H1 (cell line): ENCODE data around the gene CDKN2A. TPM values are rescaled to one million over a fixed set of nuclear protein-coding genes. Genes with fewer than 3 reads are reported as not detected.

Source experiments
- CTCF ChIA-PET: fragments of 300-600 bp; sonication (Branson Sonifier 250); formaldehyde crosslinking; loops from one replicate; lab custom pipeline; 2021; ENCODE audit not compliant: partially characterized antibody; lab: Charles Lee
- POLR2A ChIA-PET: fragments of 300-600 bp; sonication (Branson Sonifier 250); formaldehyde crosslinking; loops from one replicate; lab custom pipeline; 2021; ENCODE audit warnings: inconsistent platforms; ENCODE audit not compliant: partially characterized antibody; lab: Charles Lee
- DNase-seq, 2 experiments: peaks; one replicate each; pipeline versions ENCODE4 v3.0.0 to v3.0.0-alpha.2; 2010 to 2022; ENCODE audit warnings: low spot score in 2 of 2, low read depth in 1 of 2, mixed read lengths in 1 of 2
- FAIRE-seq: peaks from 2 replicates; lab custom pipeline; 2011; peaks lifted over from hg19 to GRCh38; lab: Jason Lieb, UNC
- H2AFZ ChIP-seq: 2 replicates; pipeline ENCODE4 v1.8.1; 2012; ENCODE audit warnings: low read length, inconsistent platforms
- H2AK5ac ChIP-seq: 2 replicates; pipeline ENCODE4 v1.6.1; 2013; ENCODE audit warnings: low read depth, low read length
- H2BK120ac ChIP-seq: replicated peaks from 2 replicates; pipeline ENCODE3; 2013; ENCODE audit warnings: low read depth, low read length, inconsistent platforms
- H2BK12ac ChIP-seq: 2 replicates; pipeline ENCODE4 v1.6.1; 2013; ENCODE audit warnings: low read depth, low read length
- H2BK15ac ChIP-seq: 2 replicates; pipeline ENCODE4 v1.6.1; 2013; ENCODE audit warnings: low read length
- H2BK20ac ChIP-seq: 2 replicates; pipeline ENCODE4 v1.6.1; 2013; ENCODE audit warnings: low read length
- H2BK5ac ChIP-seq: 2 replicates; pipeline ENCODE4 v1.6.1; 2013; ENCODE audit warnings: low read depth, low read length
- H3K14ac ChIP-seq: 2 replicates; pipeline ENCODE4 v1.6.1; 2013; ENCODE audit warnings: inconsistent platforms; ENCODE audit not compliant: insufficient read length
- H3K18ac ChIP-seq: 2 replicates; pipeline ENCODE4 v1.6.1; 2013; ENCODE audit warnings: low read length; ENCODE audit errors: extremely low read depth
- H3K23ac ChIP-seq: 2 replicates; pipeline ENCODE4 v1.6.1; 2013; ENCODE audit warnings: inconsistent platforms; ENCODE audit not compliant: insufficient read length
- H3K23me2 ChIP-seq: 2 replicates; pipeline ENCODE4 v1.6.1; 2013; ENCODE audit warnings: low read depth, low read length
- H3K27ac ChIP-seq: 2 replicates; pipeline ENCODE4 v1.6.1; 2011; ENCODE audit warnings: low read depth, low read length, inconsistent platforms
- H3K27me3 ChIP-seq, 4 experiments: replicated peaks in 1 of 4; 1 replicate in 1 of 4; 2 replicates in 3 of 4; pipeline versions ENCODE4 v1.6.1 to v1.8.1; 2011 to 2013; ENCODE audit warnings: low read length in 3 of 4, mild to moderate bottlenecking in 3 of 4, inconsistent platforms in 2 of 4, mixed read lengths in 2 of 4, moderate library complexity in 1 of 4; ENCODE audit not compliant: control insufficient read depth in 3 of 4, insufficient read depth in 3 of 4; ENCODE audit errors: extremely low read depth in 1 of 4
- H3K36me3 ChIP-seq, 4 experiments: 2 replicates each; pipeline versions ENCODE4 v1.6.1 to v1.8.1; 2011 to 2013; ENCODE audit warnings: mild to moderate bottlenecking in 4 of 4, low read length in 3 of 4, moderate library complexity in 2 of 4, control low read depth in 1 of 4, inconsistent platforms in 1 of 4; ENCODE audit not compliant: insufficient read depth in 4 of 4, control insufficient read depth in 2 of 4
- H3K4ac ChIP-seq: replicated peaks from 2 replicates; pipeline ENCODE3; 2013; ENCODE audit warnings: low read length, low read depth, mixed read lengths, inconsistent platforms; ENCODE audit not compliant: insufficient read length
- H3K4me1 ChIP-seq, 4 experiments: replicated peaks in 1 of 4; 1 replicate in 1 of 4; 2 replicates in 3 of 4; pipeline versions ENCODE4 v1.6.1 to v1.8.1; 2011 to 2013; ENCODE audit warnings: low read length in 3 of 4, inconsistent platforms in 2 of 4, mixed read lengths in 1 of 4; ENCODE audit not compliant: insufficient read depth in 4 of 4, control insufficient read depth in 3 of 4
- H3K4me2 ChIP-seq, 2 experiments: 2 replicates each; pipeline versions ENCODE4 v1.6.1 to v1.8.1; 2011 to 2013; ENCODE audit warnings: low read depth in 2 of 2, low read length in 2 of 2, control low read depth in 1 of 2, inconsistent platforms in 1 of 2, mild to moderate bottlenecking in 1 of 2; ENCODE audit not compliant: insufficient read depth in 1 of 2
- H3K4me3 ChIP-seq, 4 experiments: fragments of 200-600, 300-600 bp in 1 of 4; sonication (generic), shearing (Covaris generic), sonication (Bioruptor Twin) in 1 of 4; 2 replicates each; pipeline versions ENCODE4 v1.5.1 to v1.8.1; 2011 to 2016; ENCODE audit warnings: low read length in 4 of 4, low read depth in 3 of 4, control low read depth in 2 of 4, inconsistent platforms in 2 of 4, mild to moderate bottlenecking in 2 of 4, mixed read lengths in 1 of 4, moderate library complexity in 1 of 4; ENCODE audit not compliant: insufficient read depth in 2 of 4; ENCODE audit errors: extremely low read depth in 1 of 4
- H3K56ac ChIP-seq: replicated peaks from 2 replicates; pipeline ENCODE3; 2013; ENCODE audit warnings: low read depth, mild to moderate bottlenecking, mixed read lengths, low read length, inconsistent platforms; ENCODE audit not compliant: insufficient read length
- H3K79me1 ChIP-seq: 2 replicates; pipeline ENCODE4 v1.6.1; 2013; ENCODE audit warnings: low read depth, low read length, control low read depth
- H3K79me2 ChIP-seq, 2 experiments: 2 replicates each; pipeline versions ENCODE4 v1.6.1 to v1.8.1; 2012 to 2013; ENCODE audit warnings: low read length in 2 of 2, mild to moderate bottlenecking in 2 of 2, inconsistent platforms in 1 of 2; ENCODE audit not compliant: insufficient read depth in 2 of 2, control insufficient read depth in 1 of 2
- H3K9ac ChIP-seq, 4 experiments: replicated peaks in 1 of 4; 1 replicate in 1 of 4; 2 replicates in 3 of 4; pipeline versions ENCODE4 v1.6.1 to v1.8.1; 2011 to 2013; ENCODE audit warnings: low read depth in 3 of 4, low read length in 3 of 4, control low read depth in 2 of 4, mild to moderate bottlenecking in 2 of 4, moderate library complexity in 2 of 4, inconsistent platforms in 1 of 4; ENCODE audit errors: extremely low read depth in 1 of 4
- H3K9me3 ChIP-seq, 2 experiments: 2 replicates each; pipeline versions ENCODE4 v1.6.1 to v1.8.1; 2012 to 2013; ENCODE audit warnings: mild to moderate bottlenecking in 2 of 2, moderate library complexity in 2 of 2, control low read depth in 1 of 2, inconsistent platforms in 1 of 2, low read depth in 1 of 2, low read length in 1 of 2, mixed read lengths in 1 of 2; ENCODE audit not compliant: insufficient read depth in 2 of 2
- H4K20me1 ChIP-seq, 2 experiments: replicated peaks in 1 of 2; 2 replicates each; pipeline versions ENCODE3 to v1.8.1; 2011 to 2013; ENCODE audit warnings: inconsistent platforms in 2 of 2, low read length in 2 of 2, mild to moderate bottlenecking in 1 of 2; ENCODE audit not compliant: insufficient read depth in 2 of 2, control insufficient read depth in 1 of 2
- H4K5ac ChIP-seq: 2 replicates; pipeline ENCODE4 v1.6.1; 2013; ENCODE audit warnings: low read length, low read depth, mixed read lengths, inconsistent platforms; ENCODE audit not compliant: insufficient read length
- H4K8ac ChIP-seq: 2 replicates; pipeline ENCODE4 v1.8.0; 2013; ENCODE audit warnings: mild to moderate bottlenecking, moderate library complexity, low read length, inconsistent platforms; ENCODE audit not compliant: insufficient read depth; ENCODE audit errors: extremely low read depth
- H4K91ac ChIP-seq: replicated peaks from 2 replicates; pipeline ENCODE3; 2013; ENCODE audit warnings: low read length, mixed read lengths, inconsistent platforms; ENCODE audit not compliant: insufficient read length
- ATF3 ChIP-seq: IDR thresholded peaks from 2 replicates; pipeline ENCODE4 v1.6.1; 2011; ENCODE audit warnings: low read depth, mild to moderate bottlenecking, low read length; ENCODE audit not compliant: insufficient read depth
- CHD2 ChIP-seq: IDR thresholded peaks from 2 replicates; pipeline ENCODE4 v1.6.1; 2012; ENCODE audit warnings: low read length, improper control_type of control experiment
- CREB1 ChIP-seq: IDR thresholded peaks from 2 replicates; pipeline ENCODE4 v1.6.1; 2012; ENCODE audit warnings: inconsistent platforms
- EGR1 ChIP-seq: IDR thresholded peaks from 2 replicates; pipeline ENCODE4 v1.6.1; 2011; ENCODE audit warnings: low read depth, low read length, borderline replicate concordance
- EP300 ChIP-seq, 2 experiments: IDR thresholded peaks; 1 replicate in 1 of 2; 2 replicates in 1 of 2; pipeline ENCODE4 v1.6.1; 2011 to 2012; ENCODE audit warnings: low read depth in 2 of 2, low read length in 2 of 2, mild to moderate bottlenecking in 2 of 2, borderline replicate concordance in 1 of 2, inconsistent platforms in 1 of 2, moderate library complexity in 1 of 2
- FOSL1 ChIP-seq: IDR thresholded peaks from 2 replicates; pipeline ENCODE4 v1.6.1; 2011; ENCODE audit warnings: mild to moderate bottlenecking, low read depth, low read length, moderate library complexity; ENCODE audit not compliant: insufficient read depth
- KDM4A ChIP-seq: IDR thresholded peaks from one replicate; pipeline ENCODE4 v1.7.1; 2012; ENCODE audit warnings: low read depth, mild to moderate bottlenecking, moderate library complexity, low read length, inconsistent platforms; ENCODE audit not compliant: severe bottlenecking
- RBBP5 ChIP-seq: IDR thresholded peaks from 2 replicates; pipeline ENCODE4 v1.7.1; 2012; ENCODE audit warnings: low read depth, mild to moderate bottlenecking, inconsistent platforms, low read length, moderate library complexity, borderline replicate concordance
- RNF2 ChIP-seq: fragments of 200-900, 300-1000 bp; sonication (generic); IDR thresholded peaks from 2 replicates; pipeline ENCODE4 v1.7.1; 2016; ENCODE audit warnings: borderline replicate concordance, low read depth, mild to moderate bottlenecking, antibody characterized with exemption, low read length; ENCODE audit not compliant: poor library complexity, severe bottlenecking; ENCODE audit errors: missing control alignments
- TAF7 ChIP-seq: optimal IDR thresholded peaks from 2 replicates; pipeline ENCODE3; 2011; ENCODE audit warnings: low read depth, mild to moderate bottlenecking, inconsistent platforms, low read length, moderate library complexity, borderline replicate concordance
- WGBS, 2 experiments: shearing (Covaris generic) in 1 of 2; methylation state at CpG; one replicate each; pipeline versions ENCODE4 v1.1.6 to v1.1.7; 2013 to 2015; ENCODE audit warnings: low lambda C conversion rate in 2 of 2, mixed read lengths in 2 of 2, inconsistent platforms in 1 of 2, low coverage in 1 of 2, missing lambda C conversion rate in 1 of 2; ENCODE audit not compliant: insufficient replicate concordance in 2 of 2, insufficient coverage in 1 of 2, insufficient read length in 1 of 2; ENCODE audit errors: extremely low coverage in 1 of 2, missing lambda C conversion rate in 1 of 2; 5-methylcytosine and 5-hydroxymethylcytosine counted together
- polyA plus RNA-seq, 7 experiments: library from polyadenylated mRNA; depleted of rRNA in 3 of 7; stranded (reverse) in 5 of 7; unstranded in 2 of 7; fragments of >200 nt in 5 of 7; fragments of 200-250 nt in 2 of 7; gene quantifications; 1 replicate in 5 of 7; 2 replicates in 1 of 7; 4 replicates in 1 of 7; pipeline versions ENCODE4 v1.2.1 to v1.2.3, GENCODE V29; 2011 to 2013; ENCODE audit warnings: missing spikeins in 2 of 7, mixed read lengths in 2 of 7
- total RNA-seq: library from RNA; stranded (reverse); fragmentation: NEBNext Ultra II Directional; extraction: Animal tissue kit (Norgen Biotek cat#: 25700); gene quantifications from 2 replicates; pipeline ENCODE4 v1.2.1, GENCODE V29; 2021

CDKN2A gene
- total and polyA plus RNA-seq, 2 of the 8 experiments (the other 6 are each of a cell fraction or from before 2014, with no cell fraction given) = 0.51 to 0.73 TPM

GRCh38 chr9:21995006-21995665 lies 944 bp upstream of the CDKN2A start:
- H3K9ac ChIP-seq = no peak overlapping the region
- H4K91ac ChIP-seq = no peak overlapping the region
- no peak overlapping the region for H3K4ac ChIP-seq
- H2BK12ac ChIP-seq = 0 out of 2 replicates have a peak overlapping the region, but pooled peaks have one; percentile 33
- peaks cover 28 to 73% (median 57%) of the 10 kb centered on the region in 4 experiments for H3K27me3 ChIP-seq
- no peaks in the 10 kb centered on the region for H3K79me1 ChIP-seq
- H3K79me2 ChIP-seq = no peaks in the 10 kb centered on the region
- peak overlapping the region; percentile 73 for H3K56ac ChIP-seq
- H3K9me3 ChIP-seq = no peaks in the 10 kb centered on the region
- H3K23me2 ChIP-seq = peaks cover 26% of the 10 kb centered on the region
- H3K4me2 ChIP-seq = peak overlapping the region; percentile 86 to 95
- H3K4me1 ChIP-seq = peaks cover 4 to 27% (median 10%) of the 10 kb centered on the region in 4 experiments; a peak in 6 of 7 replicates
- ChIA-PET POLR2A (interaction anchor here (1.3 to 2.1 kb wide), 3 partner anchors 13 to 26 kb away, joined by 5 to 10 read pairs (median 5); partner anchors contain the start of gene CDKN2B), CTCF (interaction anchor here (0.9 to 6.5 kb wide), 7 partner anchors 13 to 182 kb away, joined by 3 to 46 read pairs (median 9); partner anchors contain the start of gene CDKN2B)
- H2AFZ ChIP-seq = peak overlapping the region; percentile 28; the same call in 1 of the 2 replicates
- no peak overlapping the region for H2BK20ac ChIP-seq
- H3K14ac ChIP-seq = no peak overlapping the region
- no peak overlapping the region for H2BK15ac ChIP-seq
- peak overlapping the region; percentile 47 to 80 (median 75) for H3K4me3 ChIP-seq
- H3K36me3 ChIP-seq = no peaks in the 10 kb centered on the region
- H2AK5ac ChIP-seq = no peak overlapping the region
- H2BK5ac ChIP-seq = 0 out of 2 replicates have a peak overlapping the region, but pooled peaks have one; percentile 35
- no peak overlapping the region for H2BK120ac ChIP-seq
- peaks cover 0 to 13% of the 10 kb centered on the region in 2 experiments for H4K20me1 ChIP-seq
- WGBS, 2 experiments = 0% methylated on average over 38 of the region's 56 CpGs; no CpG with 5 or more reads in 1 of the 2 experiments
- peak in 1 of 2 experiments; percentile 86 for DNase-seq
- peak overlapping the region; percentile 62; the same call in 1 of the 2 replicates for H4K8ac ChIP-seq
- no peak overlapping the region; the same call in 1 of the 2 replicates for H3K18ac ChIP-seq
- H3K27ac ChIP-seq = no peak overlapping the region
- no peak for FAIRE-seq
- H4K5ac ChIP-seq = no peak overlapping the region
- no peak overlapping the region for H3K23ac ChIP-seq
- TF ChIP-seq KDM4A = peak; percentile 60
- TF ChIP-seq ATF3 = no peak
- TF ChIP-seq CREB1 = peak; percentile 88
- TF ChIP-seq TAF7 = no peak
- 0 out of 2 replicates have a peak, but pooled peaks have one; percentile 9 for TF ChIP-seq EGR1
- no peak for TF ChIP-seq FOSL1
- TF ChIP-seq EP300 (IDR thresholded peaks at IDR 0.05; ENCODE audit: borderline replicate concordance in 1 of 2, low read depth in 2 of 2, low read length in 2 of 2) = no peak
- peak; percentile 74 for TF ChIP-seq RBBP5
- peak; percentile 85 for TF ChIP-seq RNF2
- TF ChIP-seq CHD2 = no peak
